H1 (cell line): ENCODE results near the gene ARSI. TPM values are rescaled to one million over a fixed set of nuclear protein-coding genes. Genes with fewer than 3 reads are reported as not detected.

Source experiments
- CTCF ChIA-PET: fragments of 300-600 bp; sonication (Branson Sonifier 250); formaldehyde crosslinking; loops from one replicate; lab custom pipeline; 2021; ENCODE audit not compliant: partially characterized antibody; lab: Charles Lee
- POLR2A ChIA-PET: fragments of 300-600 bp; sonication (Branson Sonifier 250); formaldehyde crosslinking; loops from one replicate; lab custom pipeline; 2021; ENCODE audit warnings: inconsistent platforms; ENCODE audit not compliant: partially characterized antibody; lab: Charles Lee
- DNase-seq, 2 experiments: peaks; one replicate each; pipeline versions ENCODE4 v3.0.0 to v3.0.0-alpha.2; 2010 to 2022; ENCODE audit warnings: low spot score in 2 of 2, low read depth in 1 of 2, mixed read lengths in 1 of 2
- FAIRE-seq: peaks from 2 replicates; lab custom pipeline; 2011; peaks lifted over from hg19 to GRCh38; lab: Jason Lieb, UNC
- H2AFZ ChIP-seq: 2 replicates; pipeline ENCODE4 v1.8.1; 2012; ENCODE audit warnings: low read length, inconsistent platforms
- H2AK5ac ChIP-seq: 2 replicates; pipeline ENCODE4 v1.6.1; 2013; ENCODE audit warnings: low read depth, low read length
- H2BK120ac ChIP-seq: replicated peaks from 2 replicates; pipeline ENCODE3; 2013; ENCODE audit warnings: low read depth, low read length, inconsistent platforms
- H2BK12ac ChIP-seq: 2 replicates; pipeline ENCODE4 v1.6.1; 2013; ENCODE audit warnings: low read depth, low read length
- H2BK15ac ChIP-seq: 2 replicates; pipeline ENCODE4 v1.6.1; 2013; ENCODE audit warnings: low read length
- H2BK20ac ChIP-seq: 2 replicates; pipeline ENCODE4 v1.6.1; 2013; ENCODE audit warnings: low read length
- H2BK5ac ChIP-seq: 2 replicates; pipeline ENCODE4 v1.6.1; 2013; ENCODE audit warnings: low read depth, low read length
- H3K14ac ChIP-seq: 2 replicates; pipeline ENCODE4 v1.6.1; 2013; ENCODE audit warnings: inconsistent platforms; ENCODE audit not compliant: insufficient read length
- H3K18ac ChIP-seq: 2 replicates; pipeline ENCODE4 v1.6.1; 2013; ENCODE audit warnings: low read length; ENCODE audit errors: extremely low read depth
- H3K23ac ChIP-seq: 2 replicates; pipeline ENCODE4 v1.6.1; 2013; ENCODE audit warnings: inconsistent platforms; ENCODE audit not compliant: insufficient read length
- H3K23me2 ChIP-seq: 2 replicates; pipeline ENCODE4 v1.6.1; 2013; ENCODE audit warnings: low read depth, low read length
- H3K27ac ChIP-seq: 2 replicates; pipeline ENCODE4 v1.6.1; 2011; ENCODE audit warnings: low read depth, low read length, inconsistent platforms
- H3K27me3 ChIP-seq, 4 experiments: replicated peaks in 1 of 4; 1 replicate in 1 of 4; 2 replicates in 3 of 4; pipeline versions ENCODE4 v1.6.1 to v1.8.1; 2011 to 2013; ENCODE audit warnings: low read length in 3 of 4, mild to moderate bottlenecking in 3 of 4, inconsistent platforms in 2 of 4, mixed read lengths in 2 of 4, moderate library complexity in 1 of 4; ENCODE audit not compliant: control insufficient read depth in 3 of 4, insufficient read depth in 3 of 4; ENCODE audit errors: extremely low read depth in 1 of 4
- H3K36me3 ChIP-seq, 4 experiments: 2 replicates each; pipeline versions ENCODE4 v1.6.1 to v1.8.1; 2011 to 2013; ENCODE audit warnings: mild to moderate bottlenecking in 4 of 4, low read length in 3 of 4, moderate library complexity in 2 of 4, control low read depth in 1 of 4, inconsistent platforms in 1 of 4; ENCODE audit not compliant: insufficient read depth in 4 of 4, control insufficient read depth in 2 of 4
- H3K4ac ChIP-seq: replicated peaks from 2 replicates; pipeline ENCODE3; 2013; ENCODE audit warnings: low read length, low read depth, mixed read lengths, inconsistent platforms; ENCODE audit not compliant: insufficient read length
- H3K4me1 ChIP-seq, 4 experiments: replicated peaks in 1 of 4; 1 replicate in 1 of 4; 2 replicates in 3 of 4; pipeline versions ENCODE4 v1.6.1 to v1.8.1; 2011 to 2013; ENCODE audit warnings: low read length in 3 of 4, inconsistent platforms in 2 of 4, mixed read lengths in 1 of 4; ENCODE audit not compliant: insufficient read depth in 4 of 4, control insufficient read depth in 3 of 4
- H3K4me2 ChIP-seq, 2 experiments: 2 replicates each; pipeline versions ENCODE4 v1.6.1 to v1.8.1; 2011 to 2013; ENCODE audit warnings: low read depth in 2 of 2, low read length in 2 of 2, control low read depth in 1 of 2, inconsistent platforms in 1 of 2, mild to moderate bottlenecking in 1 of 2; ENCODE audit not compliant: insufficient read depth in 1 of 2
- H3K4me3 ChIP-seq, 4 experiments: fragments of 200-600, 300-600 bp in 1 of 4; sonication (generic), shearing (Covaris generic), sonication (Bioruptor Twin) in 1 of 4; 2 replicates each; pipeline versions ENCODE4 v1.5.1 to v1.8.1; 2011 to 2016; ENCODE audit warnings: low read length in 4 of 4, low read depth in 3 of 4, control low read depth in 2 of 4, inconsistent platforms in 2 of 4, mild to moderate bottlenecking in 2 of 4, mixed read lengths in 1 of 4, moderate library complexity in 1 of 4; ENCODE audit not compliant: insufficient read depth in 2 of 4; ENCODE audit errors: extremely low read depth in 1 of 4
- H3K56ac ChIP-seq: replicated peaks from 2 replicates; pipeline ENCODE3; 2013; ENCODE audit warnings: low read depth, mild to moderate bottlenecking, mixed read lengths, low read length, inconsistent platforms; ENCODE audit not compliant: insufficient read length
- H3K79me1 ChIP-seq: 2 replicates; pipeline ENCODE4 v1.6.1; 2013; ENCODE audit warnings: low read depth, low read length, control low read depth
- H3K79me2 ChIP-seq, 2 experiments: 2 replicates each; pipeline versions ENCODE4 v1.6.1 to v1.8.1; 2012 to 2013; ENCODE audit warnings: low read length in 2 of 2, mild to moderate bottlenecking in 2 of 2, inconsistent platforms in 1 of 2; ENCODE audit not compliant: insufficient read depth in 2 of 2, control insufficient read depth in 1 of 2
- H3K9ac ChIP-seq, 4 experiments: replicated peaks in 1 of 4; 1 replicate in 1 of 4; 2 replicates in 3 of 4; pipeline versions ENCODE4 v1.6.1 to v1.8.1; 2011 to 2013; ENCODE audit warnings: low read depth in 3 of 4, low read length in 3 of 4, control low read depth in 2 of 4, mild to moderate bottlenecking in 2 of 4, moderate library complexity in 2 of 4, inconsistent platforms in 1 of 4; ENCODE audit errors: extremely low read depth in 1 of 4
- H3K9me3 ChIP-seq, 2 experiments: 2 replicates each; pipeline versions ENCODE4 v1.6.1 to v1.8.1; 2012 to 2013; ENCODE audit warnings: mild to moderate bottlenecking in 2 of 2, moderate library complexity in 2 of 2, control low read depth in 1 of 2, inconsistent platforms in 1 of 2, low read depth in 1 of 2, low read length in 1 of 2, mixed read lengths in 1 of 2; ENCODE audit not compliant: insufficient read depth in 2 of 2
- H4K20me1 ChIP-seq, 2 experiments: replicated peaks in 1 of 2; 2 replicates each; pipeline versions ENCODE3 to v1.8.1; 2011 to 2013; ENCODE audit warnings: inconsistent platforms in 2 of 2, low read length in 2 of 2, mild to moderate bottlenecking in 1 of 2; ENCODE audit not compliant: insufficient read depth in 2 of 2, control insufficient read depth in 1 of 2
- H4K5ac ChIP-seq: 2 replicates; pipeline ENCODE4 v1.6.1; 2013; ENCODE audit warnings: low read length, low read depth, mixed read lengths, inconsistent platforms; ENCODE audit not compliant: insufficient read length
- H4K8ac ChIP-seq: 2 replicates; pipeline ENCODE4 v1.8.0; 2013; ENCODE audit warnings: mild to moderate bottlenecking, moderate library complexity, low read length, inconsistent platforms; ENCODE audit not compliant: insufficient read depth; ENCODE audit errors: extremely low read depth
- H4K91ac ChIP-seq: replicated peaks from 2 replicates; pipeline ENCODE3; 2013; ENCODE audit warnings: low read length, mixed read lengths, inconsistent platforms; ENCODE audit not compliant: insufficient read length
- CTCF ChIP-seq, 3 experiments: IDR thresholded peaks; 1 replicate in 2 of 3; 2 replicates in 1 of 3; pipeline versions ENCODE4 v1.5.1 to v1.6.1; 2011; ENCODE audit warnings: low read length in 3 of 3, mild to moderate bottlenecking in 3 of 3, inconsistent platforms in 2 of 3, low read depth in 1 of 3, moderate library complexity in 1 of 3; ENCODE audit not compliant: insufficient read depth in 1 of 3; ENCODE audit errors: control extremely low read depth in 1 of 3
- WGBS, 2 experiments: shearing (Covaris generic) in 1 of 2; methylation state at CpG; one replicate each; pipeline versions ENCODE4 v1.1.6 to v1.1.7; 2013 to 2015; ENCODE audit warnings: low lambda C conversion rate in 2 of 2, mixed read lengths in 2 of 2, inconsistent platforms in 1 of 2, low coverage in 1 of 2, missing lambda C conversion rate in 1 of 2; ENCODE audit not compliant: insufficient replicate concordance in 2 of 2, insufficient coverage in 1 of 2, insufficient read length in 1 of 2; ENCODE audit errors: extremely low coverage in 1 of 2, missing lambda C conversion rate in 1 of 2; 5-methylcytosine and 5-hydroxymethylcytosine counted together
- polyA plus RNA-seq, 7 experiments: library from polyadenylated mRNA; depleted of rRNA in 3 of 7; stranded (reverse) in 5 of 7; unstranded in 2 of 7; fragments of >200 nt in 5 of 7; fragments of 200-250 nt in 2 of 7; gene quantifications; 1 replicate in 5 of 7; 2 replicates in 1 of 7; 4 replicates in 1 of 7; pipeline versions ENCODE4 v1.2.1 to v1.2.3, GENCODE V29; 2011 to 2013; ENCODE audit warnings: missing spikeins in 2 of 7, mixed read lengths in 2 of 7
- total RNA-seq: library from RNA; stranded (reverse); fragmentation: NEBNext Ultra II Directional; extraction: Animal tissue kit (Norgen Biotek cat#: 25700); gene quantifications from 2 replicates; pipeline ENCODE4 v1.2.1, GENCODE V29; 2021

The ARSI gene
- total and polyA plus RNA-seq, 2 of the 8 experiments (the other 6 are each of a cell fraction or from before 2014, with no cell fraction given), result 4.5 to 6.7 TPM

GRCh38 chr5:150343994-150344631 lies 41.4 kb upstream of the ARSI start:
- Histone ChIP-seq H3K9ac (no peak overlapping the region), H4K20me1 (no peaks in the 10 kb centered on the region), H4K8ac (no peak overlapping the region), H3K56ac (no peak overlapping the region), H3K4me1 (no peaks in the 10 kb centered on the region), H3K23me2 (peaks cover 1% of the 10 kb centered on the region; the same call in 1 of the 2 replicates), H2AK5ac (no peak overlapping the region), H3K9me3 (no peaks in the 10 kb centered on the region), H2BK5ac (no peak overlapping the region), H3K14ac (no peak overlapping the region), H2BK15ac (no peak overlapping the region), H2BK120ac (no peak overlapping the region), H3K79me1 (no peaks in the 10 kb centered on the region), H4K91ac (no peak overlapping the region), H2BK20ac (no peak overlapping the region), H3K27ac (no peak overlapping the region), H3K4ac (no peak overlapping the region), H2AFZ (no peak overlapping the region), H3K4me3 (no peak overlapping the region), H3K18ac (no peak overlapping the region), H4K5ac (no peak overlapping the region), H3K23ac (no peak overlapping the region), H3K36me3 (no peaks in the 10 kb centered on the region), H3K4me2 (no peak overlapping the region), H3K27me3 (no peaks in the 10 kb centered on the region), H2BK12ac (no peak overlapping the region), H3K79me2 (no peaks in the 10 kb centered on the region)
- WGBS, 2 experiments, result 88% methylated on average over 7 of the region's 7 CpGs; no CpG with 5 or more reads in 1 of the 2 experiments
- DNase-seq (no peak), FAIRE-seq (no peak)
- CTCF ChIA-PET, result interaction anchor here (1.1 to 2.2 kb wide), 6 partner anchors 8 to 269 kb away, joined by 3 to 5 read pairs (median 4); no protein-coding TSS in a partner anchor
- POLR2A ChIA-PET, result no interaction called here
- TF ChIP-seq CTCF (IDR thresholded peaks at IDR 0.05; ENCODE audit: control extremely low read depth in 1 of 3, insufficient read depth in 1 of 3, low read depth in 1 of 3, low read length in 3 of 3), result no peak
